ENCODE measurements around the gene KLHL1.

DNA sequence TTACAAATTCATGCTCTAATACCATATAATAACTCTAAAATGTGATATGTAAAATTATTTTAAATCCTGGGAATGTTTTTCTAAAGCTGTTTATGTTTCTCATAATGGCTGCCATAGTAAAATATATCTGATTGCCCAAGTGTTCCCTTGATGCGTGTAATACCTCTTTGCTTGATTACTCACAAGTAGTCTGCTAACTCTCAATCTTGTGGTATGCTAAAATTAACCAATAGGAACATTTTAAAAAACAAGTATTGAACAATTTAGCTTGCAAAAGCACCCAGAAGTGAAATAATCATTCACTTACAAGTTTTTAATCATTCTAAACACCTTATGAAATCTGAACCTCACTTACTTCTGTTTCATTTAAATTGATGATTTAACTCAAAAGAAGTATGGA lies 386.6 kb downstream of the KLHL1 start:
- TF ChIP-seq, protein P1, sequence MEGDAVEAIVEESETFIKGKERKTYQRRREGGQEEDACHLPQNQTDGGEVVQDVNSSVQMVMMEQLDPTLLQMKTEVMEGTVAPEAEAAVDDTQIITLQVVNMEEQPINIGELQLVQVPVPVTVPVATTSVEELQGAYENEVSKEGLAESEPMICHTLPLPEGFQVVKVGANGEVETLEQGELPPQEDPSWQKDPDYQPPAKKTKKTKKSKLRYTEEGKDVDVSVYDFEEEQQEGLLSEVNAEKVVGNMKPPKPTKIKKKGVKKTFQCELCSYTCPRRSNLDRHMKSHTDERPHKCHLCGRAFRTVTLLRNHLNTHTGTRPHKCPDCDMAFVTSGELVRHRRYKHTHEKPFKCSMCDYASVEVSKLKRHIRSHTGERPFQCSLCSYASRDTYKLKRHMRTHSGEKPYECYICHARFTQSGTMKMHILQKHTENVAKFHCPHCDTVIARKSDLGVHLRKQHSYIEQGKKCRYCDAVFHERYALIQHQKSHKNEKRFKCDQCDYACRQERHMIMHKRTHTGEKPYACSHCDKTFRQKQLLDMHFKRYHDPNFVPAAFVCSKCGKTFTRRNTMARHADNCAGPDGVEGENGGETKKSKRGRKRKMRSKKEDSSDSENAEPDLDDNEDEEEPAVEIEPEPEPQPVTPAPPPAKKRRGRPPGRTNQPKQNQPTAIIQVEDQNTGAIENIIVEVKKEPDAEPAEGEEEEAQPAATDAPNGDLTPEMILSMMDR (IDR thresholded peaks at IDR 0.05; ENCODE audit: poor library complexity, severe bottlenecking), result no peak
- no peak for TF ChIP-seq TAF1 (IDR thresholded peaks at IDR 0.05; ENCODE audit: low read depth)
- TF ChIP-seq, protein P2, sequence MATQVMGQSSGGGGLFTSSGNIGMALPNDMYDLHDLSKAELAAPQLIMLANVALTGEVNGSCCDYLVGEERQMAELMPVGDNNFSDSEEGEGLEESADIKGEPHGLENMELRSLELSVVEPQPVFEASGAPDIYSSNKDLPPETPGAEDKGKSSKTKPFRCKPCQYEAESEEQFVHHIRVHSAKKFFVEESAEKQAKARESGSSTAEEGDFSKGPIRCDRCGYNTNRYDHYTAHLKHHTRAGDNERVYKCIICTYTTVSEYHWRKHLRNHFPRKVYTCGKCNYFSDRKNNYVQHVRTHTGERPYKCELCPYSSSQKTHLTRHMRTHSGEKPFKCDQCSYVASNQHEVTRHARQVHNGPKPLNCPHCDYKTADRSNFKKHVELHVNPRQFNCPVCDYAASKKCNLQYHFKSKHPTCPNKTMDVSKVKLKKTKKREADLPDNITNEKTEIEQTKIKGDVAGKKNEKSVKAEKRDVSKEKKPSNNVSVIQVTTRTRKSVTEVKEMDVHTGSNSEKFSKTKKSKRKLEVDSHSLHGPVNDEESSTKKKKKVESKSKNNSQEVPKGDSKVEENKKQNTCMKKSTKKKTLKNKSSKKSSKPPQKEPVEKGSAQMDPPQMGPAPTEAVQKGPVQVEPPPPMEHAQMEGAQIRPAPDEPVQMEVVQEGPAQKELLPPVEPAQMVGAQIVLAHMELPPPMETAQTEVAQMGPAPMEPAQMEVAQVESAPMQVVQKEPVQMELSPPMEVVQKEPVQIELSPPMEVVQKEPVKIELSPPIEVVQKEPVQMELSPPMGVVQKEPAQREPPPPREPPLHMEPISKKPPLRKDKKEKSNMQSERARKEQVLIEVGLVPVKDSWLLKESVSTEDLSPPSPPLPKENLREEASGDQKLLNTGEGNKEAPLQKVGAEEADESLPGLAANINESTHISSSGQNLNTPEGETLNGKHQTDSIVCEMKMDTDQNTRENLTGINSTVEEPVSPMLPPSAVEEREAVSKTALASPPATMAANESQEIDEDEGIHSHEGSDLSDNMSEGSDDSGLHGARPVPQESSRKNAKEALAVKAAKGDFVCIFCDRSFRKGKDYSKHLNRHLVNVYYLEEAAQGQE (IDR thresholded peaks at IDR 0.05; ENCODE audit: borderline replicate concordance), result no peak

Data from neural cell (in vitro differentiated cells).